GM19193 (cell line): ENCODE results near the gene KCNA1.

Source experiments
- POLR2A ChIP-seq: IDR thresholded peaks from 4 replicates; pipeline ENCODE4 v1.6.1; 2011; ENCODE audit not compliant: insufficient read depth, insufficient read length; ENCODE audit errors: extremely low read depth

Gene KCNA1

GRCh38 chr12:4962539-4963486, 53.1 kb downstream of the KCNA1 start:
- no peak for TF ChIP-seq POLR2A
